GM18517 (cell line): ENCODE data around the gene EEF1AKMT3.
"Not testable (repeated sequence)": the region's sequence is repeated elsewhere in the genome, so short reads cannot be mapped to it uniquely, and the experiment has no call there.

Experiments used
- ATAC-seq: cut with Tn5 transposase; IDR thresholded peaks from one replicate; pipeline ENCODE4 v1.9.1; 2021; ENCODE audit warnings: mild to moderate bottlenecking, moderate library complexity; ENCODE audit not compliant: unreplicated experiment

Gene EEF1AKMT3

DNA sequence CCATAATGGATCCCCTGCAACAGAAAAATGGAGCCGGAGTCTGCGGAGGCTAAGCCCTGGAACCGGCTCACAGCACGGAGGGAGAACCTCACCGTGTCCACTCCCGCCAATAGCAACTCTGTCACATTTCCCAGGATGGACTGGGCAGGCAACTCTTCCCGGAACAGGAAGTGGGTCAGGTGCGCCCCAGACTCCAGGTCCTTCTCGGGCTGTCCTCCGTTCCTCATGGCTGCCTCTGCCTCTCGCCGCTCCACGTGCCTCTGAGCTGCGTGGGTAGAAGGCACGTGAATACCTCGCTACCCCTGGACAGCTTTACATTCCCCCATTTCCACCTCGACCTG, 7.8 kb upstream of the EEF1AKMT3 start:
- peak; percentile 14 for ATAC-seq

DNA sequence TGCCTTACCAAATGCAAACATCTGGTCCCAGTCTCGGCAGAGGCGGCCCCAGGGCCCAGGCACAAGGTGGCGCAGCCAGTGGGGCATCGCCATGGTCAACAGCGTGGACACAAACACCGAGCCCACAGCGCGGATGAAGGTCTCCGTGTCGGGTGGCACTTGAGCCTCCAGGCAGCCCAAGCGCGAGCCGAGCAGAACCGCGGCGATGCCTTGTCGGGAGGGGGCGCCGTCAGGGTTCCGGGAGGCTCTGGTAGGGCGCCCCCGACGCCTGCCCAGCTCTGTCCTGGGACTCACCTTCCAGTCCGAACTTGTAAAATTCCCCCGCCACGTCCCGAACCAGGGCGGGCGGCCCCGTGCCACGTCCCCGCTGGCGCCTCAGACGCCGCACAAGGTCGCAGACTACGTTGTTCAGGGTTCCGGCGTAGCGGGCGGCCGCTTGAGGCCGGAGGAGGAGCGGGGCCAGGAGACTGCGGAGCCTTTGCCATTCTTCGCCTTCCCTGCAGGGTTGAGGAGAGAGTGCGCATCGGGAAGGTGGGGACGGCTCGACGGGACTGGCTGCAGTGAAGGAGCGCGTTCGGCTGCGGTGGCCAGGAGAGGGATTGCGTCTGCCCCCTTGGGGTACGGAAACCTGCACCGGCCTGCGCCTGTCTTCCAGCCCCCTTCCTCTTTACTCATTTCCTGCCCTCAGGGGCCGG, 7.3 kb upstream of the EEF1AKMT3 start:
- peak; percentile 59 for ATAC-seq

DNA sequence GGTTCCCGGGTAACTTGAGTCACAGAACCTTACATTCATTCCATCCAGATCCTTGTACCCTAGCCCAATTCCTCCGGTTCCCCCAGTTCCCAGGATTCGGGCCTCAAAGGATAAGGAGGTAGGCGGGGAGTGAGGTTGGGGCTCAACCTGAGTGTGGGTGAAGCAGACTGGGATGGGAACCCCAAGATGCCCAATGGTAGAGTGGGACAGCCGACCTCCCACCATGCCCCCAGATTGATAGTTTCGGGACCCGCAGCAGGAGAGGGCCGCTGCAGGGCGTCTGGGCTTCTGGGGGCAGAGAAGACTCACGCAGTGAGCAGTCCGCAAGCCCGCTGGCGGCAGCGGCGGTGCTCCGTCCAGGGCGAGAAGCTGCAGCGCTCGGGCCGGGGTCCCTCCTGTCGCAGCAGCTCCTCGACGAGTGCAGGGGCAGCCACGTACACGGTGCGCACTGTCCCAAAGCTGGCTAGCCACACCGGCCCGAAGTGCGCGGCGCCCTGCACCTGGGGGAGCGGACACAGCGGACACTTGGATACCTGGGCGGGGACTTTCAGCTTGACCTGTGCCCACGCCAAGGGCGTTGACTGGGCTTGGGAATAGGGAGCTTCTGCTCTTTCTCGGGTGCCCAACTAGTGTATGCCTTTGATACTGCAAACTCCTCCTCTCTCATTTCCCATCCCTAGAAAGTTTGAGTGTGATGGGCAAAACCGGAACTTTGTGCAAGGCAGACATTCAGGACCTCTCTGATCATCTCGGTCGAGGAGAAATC, 6.5 kb upstream of the EEF1AKMT3 start:
- no peak for ATAC-seq

- no peak for ATAC-seq
These were observed 5.7 kb upstream of the EEF1AKMT3 start, which contains the start of gene CYP27B1 for GRCh38 chr12:57766464-57767304. Gene CYP27B1 (minus strand): TSS chr12:57767078. CDS start chr12:57767041, 37 bp downstream.

DNA sequence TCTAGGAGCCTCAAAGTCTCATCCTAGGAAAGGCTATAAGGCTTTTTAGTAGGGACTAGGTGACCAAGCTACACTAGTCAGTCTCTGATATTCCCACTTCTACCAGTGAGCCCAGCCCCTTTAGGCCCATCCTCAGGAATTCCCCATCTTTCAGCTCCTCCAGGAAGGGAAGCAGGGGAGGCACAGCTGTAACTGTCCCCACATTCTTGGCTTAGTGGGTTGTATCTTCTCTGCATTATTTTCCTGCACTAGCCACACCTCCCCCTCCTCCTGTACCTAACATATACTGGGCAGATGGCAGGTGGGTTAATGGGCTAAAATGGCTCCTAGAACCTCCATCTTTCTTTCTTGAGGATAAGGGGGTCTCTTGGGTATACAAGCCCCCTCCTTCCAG, 5.1 kb upstream of the EEF1AKMT3 start:
- no peak for ATAC-seq

DNA sequence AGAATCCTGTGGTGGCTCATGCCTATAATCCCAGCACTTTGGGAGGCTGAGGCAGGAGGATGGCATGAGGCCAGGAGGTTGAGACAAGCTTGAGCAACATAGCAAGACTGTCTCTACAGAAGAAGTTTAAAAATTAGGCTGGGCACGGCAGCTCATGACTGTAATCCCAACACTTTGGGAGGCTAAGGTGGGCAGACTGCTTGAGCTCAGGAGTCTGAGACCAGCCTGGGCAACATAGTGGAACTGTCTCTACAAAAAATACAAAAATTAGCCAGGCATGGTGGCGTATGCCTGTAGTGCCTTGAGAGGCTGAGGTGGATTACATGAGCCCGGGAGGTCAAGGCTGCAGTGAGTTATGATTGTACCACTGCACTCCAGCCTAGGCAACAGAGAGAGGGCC, 4.5 kb upstream of the EEF1AKMT3 start:
- ATAC-seq, result no peak

GRCh38 chr12:57769594-57769993, 2.8 kb upstream of the EEF1AKMT3 start:
- ATAC-seq, result no peak

- no peak for ATAC-seq
These were observed 1.7 kb upstream of the EEF1AKMT3 start for GRCh38 chr12:57770734-57771133.

DNA sequence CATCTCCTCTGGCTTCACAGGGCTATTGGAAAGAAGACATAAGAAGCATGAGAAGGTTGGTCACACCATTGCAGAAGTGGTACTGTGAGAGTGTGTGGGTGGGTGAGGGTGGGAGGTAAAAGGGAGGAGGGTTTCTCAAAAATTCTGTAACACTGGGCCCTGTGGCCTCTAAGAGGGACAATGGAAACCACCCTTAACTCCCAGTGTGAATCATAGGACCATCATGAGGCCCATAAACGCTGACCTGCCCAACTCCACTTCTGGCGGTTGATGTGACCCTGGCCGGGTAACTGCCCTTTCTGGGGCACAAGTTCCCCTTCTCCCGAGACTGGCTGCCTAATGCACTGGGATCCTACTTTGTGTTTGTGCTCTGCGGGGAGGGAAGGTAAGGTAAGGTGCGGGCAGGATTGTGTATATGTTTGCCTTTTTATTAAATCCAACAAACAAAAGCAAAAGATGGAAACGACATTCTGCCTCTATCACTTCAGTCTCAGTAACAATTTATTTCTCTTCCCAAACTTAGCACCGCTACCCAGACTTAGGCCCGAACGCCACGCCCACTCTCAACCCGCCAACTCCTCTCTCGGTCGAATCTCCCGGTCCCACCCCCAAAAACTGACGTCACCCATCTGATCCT, 1.1 kb upstream of the EEF1AKMT3 start:
- ATAC-seq, result peak; percentile 82

DNA sequence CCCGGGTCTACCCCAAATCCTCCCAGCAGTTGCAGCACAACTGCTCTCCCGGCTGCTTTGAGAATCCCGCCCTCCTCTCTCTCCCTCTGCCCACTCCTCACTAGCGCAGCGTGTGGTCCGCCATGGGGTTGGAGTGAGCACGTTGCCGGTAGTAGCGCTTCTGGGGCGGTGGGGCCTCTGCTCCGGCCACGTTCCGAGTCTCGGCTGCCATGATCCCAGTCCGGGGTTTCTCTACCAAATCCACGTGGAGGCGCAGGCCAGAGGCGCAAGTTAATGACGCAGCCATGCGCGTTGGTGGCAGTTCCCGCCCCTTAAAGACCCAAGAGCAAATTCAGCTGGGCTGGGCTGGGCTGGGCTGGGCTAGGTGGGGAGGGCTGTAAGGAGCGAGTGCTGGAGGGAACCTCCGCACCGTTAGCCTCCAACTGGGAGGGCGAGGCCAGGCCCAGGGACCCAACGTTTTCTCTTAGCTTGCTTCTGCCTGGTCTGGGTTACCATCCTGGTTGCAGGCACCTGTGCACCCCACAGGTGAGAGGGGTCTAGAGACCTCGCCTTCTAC, 463 bp upstream of the EEF1AKMT3 start, which contains the start of gene METTL1:
Gene METTL1, minus strand, starts transcription at position 233 of the 556 bp plus-strand sequence. Its CDS starts 22 bp downstream, at position 211.
- ATAC-seq, result peak; percentile 70

DNA sequence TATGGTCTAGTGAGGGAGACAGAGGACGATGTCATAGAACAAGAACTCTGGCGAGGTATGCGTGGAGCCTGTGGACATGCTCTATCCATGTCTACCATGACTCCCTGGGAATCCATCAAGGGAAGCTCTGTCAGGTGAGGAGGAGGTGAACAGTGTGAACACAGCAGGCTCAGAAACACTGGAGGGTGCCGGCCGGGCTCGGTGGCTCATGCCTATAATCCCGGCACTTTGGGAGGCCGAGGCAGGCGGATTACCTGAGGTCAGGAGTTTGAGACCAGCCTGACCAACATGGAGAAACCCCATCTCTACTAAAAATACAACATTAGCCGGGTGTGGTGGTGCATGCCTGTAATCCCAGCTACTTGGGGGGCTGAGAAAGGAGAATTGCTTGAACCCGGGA, 2.2 kb downstream of the EEF1AKMT3 start:
- ATAC-seq, result not testable (repeated sequence)

GRCh38 chr12:57775044-57775443, 2.6 kb downstream of the EEF1AKMT3 start:
- ATAC-seq, result no peak

DNA sequence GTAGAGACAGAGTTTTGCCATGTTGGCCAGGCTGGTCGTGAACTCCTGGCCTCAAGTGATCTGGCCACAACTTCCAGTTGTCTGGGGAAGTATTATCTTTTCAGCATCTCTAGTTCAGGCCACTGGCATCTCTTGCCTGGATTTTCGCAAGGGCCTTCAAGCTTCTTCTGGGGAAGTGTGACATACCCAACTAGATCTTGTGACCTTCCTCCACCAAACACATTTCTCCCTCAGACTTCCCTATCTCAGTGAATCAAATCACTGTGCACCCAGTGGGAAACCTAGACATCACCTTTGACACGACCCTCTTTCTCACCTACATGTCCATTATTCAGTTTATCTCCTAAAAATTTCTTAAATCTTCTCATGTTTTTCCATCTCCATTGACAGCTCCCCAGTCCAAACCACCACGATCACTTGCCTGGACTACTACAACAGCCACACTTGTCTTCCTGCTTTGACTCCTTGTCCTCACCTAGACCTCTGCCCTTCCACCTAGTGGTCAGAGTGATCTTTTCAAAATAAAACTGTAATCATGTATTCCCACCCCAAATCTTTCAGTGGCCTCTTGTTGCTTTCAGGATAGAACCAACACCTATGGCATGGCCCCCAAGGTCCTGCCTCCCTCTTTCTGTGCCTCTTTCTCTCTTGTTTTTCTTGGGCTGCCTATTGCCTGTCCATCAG, 3.3 kb downstream of the EEF1AKMT3 start:
- ATAC-seq, result no peak

GRCh38 chr12:57776247-57776587, 3.8 kb downstream of the EEF1AKMT3 start:
- no peak for ATAC-seq

DNA sequence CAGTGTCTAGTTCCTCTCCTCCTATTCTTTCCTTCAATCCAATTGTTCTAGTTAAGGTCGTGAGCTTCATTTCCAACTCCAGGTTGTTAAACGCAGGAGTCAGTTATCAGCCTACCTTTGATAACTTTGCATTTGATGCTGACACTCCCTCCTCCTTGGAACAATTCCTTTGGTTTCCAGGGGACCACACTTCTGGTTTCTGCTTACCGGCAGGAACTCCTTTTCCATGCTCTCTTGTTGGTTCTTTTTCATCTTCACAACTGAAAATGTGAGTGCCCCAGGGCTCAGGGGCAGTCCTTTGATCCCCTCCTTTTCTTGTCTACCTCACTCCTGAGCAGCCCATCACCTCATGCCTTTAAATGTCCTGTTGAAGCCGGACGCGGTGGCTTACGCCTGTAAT, 5.0 kb downstream of the EEF1AKMT3 start:
- no peak for ATAC-seq

DNA sequence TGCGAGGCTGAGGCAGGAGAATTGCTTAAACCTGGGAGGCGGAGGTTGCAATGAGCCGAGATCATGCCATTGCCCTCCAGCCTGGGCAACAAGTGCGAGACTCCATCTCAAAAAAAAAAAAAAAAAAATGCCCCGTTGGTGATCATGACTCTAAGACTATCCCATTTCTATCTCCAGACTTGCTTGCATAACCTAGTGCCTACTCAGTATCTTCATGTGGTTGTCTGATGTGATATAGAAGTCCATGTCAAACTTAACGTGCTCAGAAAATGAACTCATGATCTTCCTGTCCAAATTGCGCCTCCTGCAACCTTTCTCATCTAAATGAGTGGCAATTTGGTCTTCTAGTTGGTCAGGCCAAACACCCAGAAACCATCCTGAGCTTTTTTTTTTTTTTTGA, 5.5 kb downstream of the EEF1AKMT3 start:
- ATAC-seq, result no peak

- no peak for ATAC-seq
These were observed 7.3 kb downstream of the EEF1AKMT3 start for GRCh38 chr12:57779736-57780135.

GRCh38 chr12:57780284-57780897, 8.0 kb downstream of the EEF1AKMT3 start:
- no peak for ATAC-seq

DNA sequence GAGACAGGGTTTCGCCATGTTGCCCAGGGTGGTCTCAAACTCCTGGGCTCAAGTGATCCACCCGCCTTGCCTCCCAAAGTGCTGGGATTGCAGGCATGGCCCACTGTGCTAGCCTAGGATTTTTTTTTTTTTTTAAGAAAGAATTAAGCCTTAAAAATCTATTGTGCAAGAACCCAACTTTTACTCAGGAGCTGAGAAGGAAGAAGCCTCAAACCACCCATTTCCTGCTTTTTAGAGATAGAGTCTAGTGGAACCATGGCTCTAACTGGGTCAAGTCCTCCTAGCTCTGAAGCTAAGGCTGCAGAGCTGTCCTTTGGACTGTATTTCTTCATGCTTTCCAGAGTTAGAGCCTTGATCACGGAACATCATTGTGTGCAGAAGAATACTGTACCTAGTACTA, 8.8 kb downstream of the EEF1AKMT3 start:
- no peak for ATAC-seq

DNA sequence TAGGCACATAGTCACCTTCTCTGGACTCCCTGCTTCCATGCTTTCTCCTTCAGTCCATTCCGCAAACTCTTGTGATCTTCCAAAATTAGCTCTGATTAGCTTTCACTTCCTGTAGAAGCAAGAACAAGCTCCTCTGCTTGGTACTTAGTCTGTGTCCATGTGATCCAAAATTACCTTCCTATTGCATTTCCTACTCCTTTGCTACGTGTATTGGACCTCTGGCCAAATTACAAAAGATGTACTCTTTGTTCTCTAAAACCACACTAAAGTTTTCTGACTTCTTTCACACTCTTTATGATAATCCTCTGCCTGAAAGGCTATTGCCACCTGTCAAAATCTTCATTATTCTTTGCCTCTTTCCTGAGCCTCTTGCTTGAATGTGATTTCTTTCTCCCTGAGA, 9.4 kb downstream of the EEF1AKMT3 start:
- no peak for ATAC-seq
